ENCODE data around the gene PHETA2.
"Not testable (repeated sequence)": the region's sequence is repeated elsewhere in the genome, so short reads cannot be mapped to it uniquely, and the experiment has no call there.

Gene PHETA2

GRCh38 chr22:42104332-42104860 lies 30.3 kb downstream of the PHETA2 start:
- DNase-seq (ENCODE audit: low read depth in 2 of 2): not testable (repeated sequence)

GRCh38 chr22:42108848-42109247 lies 34.8 kb downstream of the PHETA2 start:
- DNase-seq (ENCODE audit: low read depth in 2 of 2): no peak

- no peak for DNase-seq (ENCODE audit: low read depth in 2 of 2)
Observed at GRCh38 chr22:42111798-42112197, 37.8 kb downstream of the PHETA2 start.

- DNase-seq (ENCODE audit: low read depth in 2 of 2): not testable (repeated sequence)
Observed at GRCh38 chr22:42112793-42113192, 38.7 kb downstream of the PHETA2 start.

- no peak for DNase-seq (ENCODE audit: low read depth in 2 of 2)
Observed at GRCh38 chr22:42114721-42115120, 40.7 kb downstream of the PHETA2 start.

- DNase-seq (ENCODE audit: low read depth in 2 of 2): not testable (repeated sequence)
Observed at GRCh38 chr22:42115420-42115830, 41.4 kb downstream of the PHETA2 start.

GRCh38 chr22:42116848-42117424 lies 42.9 kb downstream of the PHETA2 start:
- DNase-seq (ENCODE audit: low read depth in 2 of 2): no peak

- not testable (repeated sequence) for DNase-seq (ENCODE audit: low read depth in 2 of 2)
Observed at GRCh38 chr22:42120231-42121021, 46.4 kb downstream of the PHETA2 start.

GRCh38 chr22:42123529-42123928 lies 49.5 kb downstream of the PHETA2 start:
- DNase-seq (ENCODE audit: low read depth in 2 of 2): not testable (repeated sequence)

GRCh38 chr22:42127606-42128005 lies 53.6 kb downstream of the PHETA2 start:
- no peak for DNase-seq (ENCODE audit: low read depth in 2 of 2)

GRCh38 chr22:42128007-42128406 lies 54.0 kb downstream of the PHETA2 start:
- DNase-seq (ENCODE audit: low read depth in 2 of 2): not testable (repeated sequence)

Measured in fibroblast of skin of left biceps (primary cell).